Inflammatory macrophage treated with lipopolysaccharide for 4 hours (primary cell): Measurements from ENCODE around the gene C1QC.

ENCODE experiments used
- DNase-seq: peaks from one replicate; pipeline ENCODE4 v3.0.0-alpha.2; 2020

Gene C1QC

DNA sequence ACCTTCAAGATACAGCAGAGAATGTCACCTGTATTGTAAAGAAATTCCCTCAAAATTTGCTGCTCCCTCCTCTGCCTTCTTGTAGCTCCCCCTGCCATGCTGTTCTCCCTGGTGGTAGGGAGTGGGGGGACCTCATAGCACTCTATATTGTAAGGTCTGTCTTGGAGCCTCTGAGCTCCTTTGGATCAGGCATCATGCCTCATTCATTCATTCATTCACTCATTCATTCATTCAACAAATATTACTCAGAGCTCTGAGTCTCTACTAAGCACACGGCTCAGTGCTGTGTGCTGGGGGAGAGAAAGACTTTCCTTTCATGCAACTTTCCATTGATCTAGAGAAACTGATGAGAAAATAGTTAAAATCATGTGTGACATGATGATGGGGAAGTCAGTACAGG, 40.1 kb downstream of the C1QC start:
- no peak for DNase-seq

DNA sequence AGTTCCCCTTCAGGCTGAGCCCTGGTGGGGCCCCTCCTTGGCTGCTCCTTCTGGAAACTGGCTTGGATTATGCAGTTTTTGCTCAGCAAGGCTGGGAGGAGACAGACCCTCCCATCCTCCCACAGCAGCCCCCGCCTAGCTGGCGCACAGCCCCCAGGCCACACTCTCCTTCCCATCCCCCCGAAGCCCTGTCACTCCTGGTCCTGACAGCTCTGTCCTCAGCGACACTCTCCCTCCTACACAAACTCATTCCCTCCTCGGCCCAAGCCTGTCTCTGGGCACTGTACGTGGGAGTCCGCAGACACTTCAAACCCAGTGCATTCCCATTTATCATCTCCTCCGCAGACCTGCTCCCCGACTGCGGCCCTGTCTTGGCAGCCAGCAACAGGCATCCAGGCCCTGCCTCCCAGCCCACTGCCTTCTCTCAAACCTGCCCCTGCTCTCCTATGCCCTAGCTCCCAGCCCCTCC, 42.2 kb downstream of the C1QC start:
- DNase-seq, result no peak

DNA sequence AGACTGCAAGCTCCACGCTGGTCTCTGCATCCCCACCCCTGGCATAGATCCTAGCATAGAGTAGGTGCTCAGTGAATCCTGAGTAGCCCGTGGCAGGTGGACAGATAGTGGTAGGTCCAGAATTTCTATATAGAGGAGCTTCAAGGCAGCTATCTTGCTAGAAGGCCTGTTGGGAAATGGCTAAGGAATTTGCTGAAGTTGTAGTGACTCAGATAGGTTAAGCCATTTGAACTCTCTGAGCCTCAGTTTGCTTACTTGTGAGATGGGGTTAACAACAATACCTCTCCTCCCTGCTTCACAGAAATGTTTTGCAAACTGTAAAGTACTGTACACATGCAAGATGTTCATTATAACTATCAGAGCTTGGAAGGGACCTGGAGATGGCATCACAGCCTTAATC, 43.8 kb downstream of the C1QC start:
- no peak for DNase-seq

DNA sequence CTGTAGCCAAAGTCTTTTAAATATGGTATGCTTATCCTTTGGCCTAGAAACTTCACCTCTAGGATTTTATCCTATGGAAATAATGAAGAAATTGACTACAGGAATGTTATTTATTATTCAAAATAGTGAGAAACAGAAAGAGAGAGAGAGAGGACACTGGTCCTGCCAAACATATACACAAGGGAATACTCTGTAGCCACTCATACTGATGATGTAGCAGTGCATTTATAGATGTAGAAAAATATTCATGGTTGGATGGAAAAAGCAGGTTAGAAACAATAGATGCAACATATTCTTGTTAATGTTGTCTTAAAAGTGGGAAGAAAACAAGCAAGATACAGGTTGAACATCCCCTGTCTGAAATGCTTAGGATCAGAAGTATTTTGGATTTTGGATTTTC, 45.0 kb downstream of the C1QC start:
- no peak for DNase-seq

DNA sequence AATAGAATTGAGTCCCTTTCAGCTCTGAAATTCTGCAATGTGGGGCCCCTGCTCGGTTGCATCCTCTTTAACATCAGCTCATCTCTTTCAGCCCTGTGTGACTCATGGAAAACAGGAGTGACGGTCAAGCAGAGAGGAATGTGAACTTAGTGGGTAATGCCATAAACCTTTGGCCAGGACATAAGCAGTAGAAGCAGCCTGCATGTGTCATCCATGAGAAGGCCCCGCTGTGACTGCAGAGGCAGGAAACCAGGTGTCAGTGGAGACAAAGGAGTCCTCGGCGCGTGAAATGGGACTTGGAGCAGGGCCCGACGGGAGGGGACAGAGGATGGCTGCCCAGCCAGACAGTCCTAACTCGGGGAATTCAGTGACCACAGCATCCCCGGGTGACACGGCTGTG, 46.1 kb downstream of the C1QC start:
- DNase-seq, result no peak

DNA sequence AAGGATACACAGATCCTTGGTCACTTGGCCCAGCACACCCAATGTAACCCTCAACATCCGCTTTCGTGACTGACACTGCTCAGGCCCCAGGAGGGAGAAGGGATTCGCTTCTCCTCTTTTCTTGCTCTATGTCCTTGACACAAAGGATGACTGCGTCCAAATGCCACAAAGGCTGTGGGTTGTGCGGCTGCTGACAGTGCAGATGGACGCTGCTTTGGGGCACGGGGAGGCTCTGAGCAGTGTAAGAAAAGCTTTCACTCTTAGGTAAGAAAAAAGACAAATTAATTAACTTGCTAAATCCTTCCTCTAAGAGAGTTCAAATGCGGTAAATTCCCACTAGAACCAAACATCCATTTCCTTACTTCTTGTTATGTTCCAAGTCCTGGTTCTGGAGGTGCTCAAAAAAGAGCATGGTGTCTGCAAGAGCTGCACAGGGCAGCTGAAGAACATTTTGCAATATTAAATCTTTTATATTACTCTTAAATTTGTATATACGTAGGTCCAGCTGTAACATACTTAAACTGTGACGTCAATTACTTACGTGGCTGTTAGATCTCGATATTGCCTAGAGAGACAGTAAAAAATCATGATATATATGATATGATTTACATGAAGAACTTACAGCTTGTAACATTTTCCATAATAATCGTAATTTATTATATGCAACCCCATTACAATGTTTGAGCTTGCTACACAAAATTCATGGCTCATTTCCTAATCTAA, 47.8 kb downstream of the C1QC start:
- no peak for DNase-seq

DNA sequence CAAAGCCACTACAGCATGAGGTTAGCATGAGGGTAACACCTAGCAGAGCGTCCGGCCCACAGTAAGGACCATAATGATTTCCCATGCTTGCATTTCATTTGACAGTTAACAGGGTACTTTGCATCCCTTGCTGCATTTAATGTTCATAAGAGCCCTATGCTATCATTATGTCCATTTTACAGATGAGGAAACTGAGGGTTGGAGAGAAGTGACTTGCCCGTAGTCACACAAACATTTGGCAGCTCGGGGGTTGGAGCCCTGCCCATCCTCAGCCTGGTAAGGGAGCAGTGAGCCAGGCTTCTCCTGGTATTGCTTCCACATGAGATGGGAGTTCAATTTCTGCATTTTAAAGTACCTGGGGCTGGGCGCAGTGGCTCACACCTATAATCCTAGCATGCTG, 50.7 kb downstream of the C1QC start:
- DNase-seq, result no peak

DNA sequence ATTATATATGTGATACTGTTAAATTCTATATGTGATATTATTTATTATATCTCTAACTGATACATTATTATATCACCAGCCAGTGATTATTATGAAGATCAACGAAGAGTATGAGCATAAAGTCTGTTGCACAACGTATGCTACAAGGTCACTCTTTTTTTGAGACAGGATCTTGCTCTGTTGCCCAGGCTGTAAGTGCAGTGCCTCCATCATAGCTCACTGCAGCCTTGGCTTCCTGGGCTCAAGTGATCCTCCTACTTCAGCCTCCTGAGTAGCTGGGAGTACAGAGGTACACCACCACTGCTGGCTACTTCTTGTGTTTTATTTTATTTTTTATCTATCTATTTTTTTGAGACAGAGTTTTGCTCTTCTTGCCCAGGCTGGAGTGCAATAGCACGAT, 53.2 kb downstream of the C1QC start:
- DNase-seq, result no peak
